Peyer's patch (tissue), 4 donors: ENCODE measurements around the gene SETD6.

ENCODE experiments used
- POLR2A ChIP-seq, 2 donors: fragments of 450-650 bp; IDR thresholded peaks; one replicate each; pipeline ENCODE4 v1.5.1; 2017; ENCODE audit warnings: antibody characterized with exemption in 2 of 2, mild to moderate bottlenecking in 2 of 2, moderate library complexity in 2 of 2
- TF ChIP-seq, protein P1 (sequence below), 6 experiments: fragments of 450-650 bp in 4 of 6; fragments of 200-600 bp in 2 of 6; sonication (generic) in 1 of 6; IDR thresholded peaks; one replicate each; pipeline ENCODE4 v1.5.1; 2017 to 2019; ENCODE audit warnings: antibody characterized with exemption in 6 of 6, mild to moderate bottlenecking in 3 of 6, moderate library complexity in 1 of 6

DNA sequence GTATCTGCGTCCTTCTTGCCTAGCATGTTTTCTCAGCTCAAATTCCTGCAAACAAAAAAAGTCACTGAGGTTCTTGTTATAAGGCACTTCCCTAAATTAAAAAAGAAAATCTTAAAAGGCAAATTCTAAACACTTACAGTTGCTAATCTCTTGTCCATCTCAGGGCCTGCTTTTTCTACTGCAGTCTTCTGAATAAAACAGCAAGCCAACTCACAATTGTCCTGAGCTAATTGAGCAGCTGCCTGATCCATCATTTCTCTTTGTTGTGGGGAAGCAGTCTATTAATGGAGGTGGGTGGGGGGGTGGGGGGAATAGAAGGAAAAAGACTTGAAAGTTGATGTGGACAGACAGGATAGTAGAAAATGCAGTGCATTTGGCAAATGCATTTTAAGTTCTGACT is 27.0 kb downstream of the SETD6 start:
- TF ChIP-seq, protein P1, sequence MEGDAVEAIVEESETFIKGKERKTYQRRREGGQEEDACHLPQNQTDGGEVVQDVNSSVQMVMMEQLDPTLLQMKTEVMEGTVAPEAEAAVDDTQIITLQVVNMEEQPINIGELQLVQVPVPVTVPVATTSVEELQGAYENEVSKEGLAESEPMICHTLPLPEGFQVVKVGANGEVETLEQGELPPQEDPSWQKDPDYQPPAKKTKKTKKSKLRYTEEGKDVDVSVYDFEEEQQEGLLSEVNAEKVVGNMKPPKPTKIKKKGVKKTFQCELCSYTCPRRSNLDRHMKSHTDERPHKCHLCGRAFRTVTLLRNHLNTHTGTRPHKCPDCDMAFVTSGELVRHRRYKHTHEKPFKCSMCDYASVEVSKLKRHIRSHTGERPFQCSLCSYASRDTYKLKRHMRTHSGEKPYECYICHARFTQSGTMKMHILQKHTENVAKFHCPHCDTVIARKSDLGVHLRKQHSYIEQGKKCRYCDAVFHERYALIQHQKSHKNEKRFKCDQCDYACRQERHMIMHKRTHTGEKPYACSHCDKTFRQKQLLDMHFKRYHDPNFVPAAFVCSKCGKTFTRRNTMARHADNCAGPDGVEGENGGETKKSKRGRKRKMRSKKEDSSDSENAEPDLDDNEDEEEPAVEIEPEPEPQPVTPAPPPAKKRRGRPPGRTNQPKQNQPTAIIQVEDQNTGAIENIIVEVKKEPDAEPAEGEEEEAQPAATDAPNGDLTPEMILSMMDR (IDR thresholded peaks at IDR 0.05), result no peak
- no peak for TF ChIP-seq POLR2A (IDR thresholded peaks at IDR 0.05)
